Measurements from ENCODE around the gene HCN1. TPM values are rescaled to one million over a fixed set of nuclear protein-coding genes. Genes with fewer than 3 reads are reported as not detected.

Gene HCN1
- total RNA-seq, 6 donors from 2014 or later: 0.06 to 0.07 TPM; not detected in 4

GRCh38 chr5:45417285-45417998 is 278.7 kb downstream of the HCN1 start:
- H3K36me3 ChIP-seq: no peaks in the 10 kb centered on the region
- ATAC-seq (ENCODE audit: low FRiP score in 2 of 2) (no peak), DNase-seq (no peak)
- TF ChIP-seq EP300 (IDR thresholded peaks at IDR 0.05) (no peak), POLR2A (IDR thresholded peaks at IDR 0.05) (no peak), POLR2AphosphoS5 (IDR thresholded peaks at IDR 0.05) (no peak), CTCF (IDR thresholded peaks at IDR 0.05) (no peak)
- no peak overlapping the region for H3K4me3 ChIP-seq
- H3K9me3 ChIP-seq: no peaks in the 10 kb centered on the region
- no peaks in the 10 kb centered on the region for H3K27me3 ChIP-seq
- H3K4me1 ChIP-seq: no peaks in the 10 kb centered on the region
- WGBS, 2 donors: 83 to 89% methylated on average over 2 of the region's 2 CpGs
- H3K27ac ChIP-seq: no peak overlapping the region

- no peaks in the 10 kb centered on the region for H3K36me3 ChIP-seq
- ATAC-seq (ENCODE audit: low FRiP score in 2 of 2) (no peak), DNase-seq (no peak)
- no peak for TF ChIP-seq EP300 (IDR thresholded peaks at IDR 0.05)
- TF ChIP-seq POLR2AphosphoS5 (IDR thresholded peaks at IDR 0.05): no peak
- TF ChIP-seq CTCF (IDR thresholded peaks at IDR 0.05): no peak
- TF ChIP-seq POLR2A (IDR thresholded peaks at IDR 0.05): no peak
- H3K27ac ChIP-seq: no peak overlapping the region
- H3K4me3 ChIP-seq: no peak overlapping the region
- no peaks in the 10 kb centered on the region for H3K27me3 ChIP-seq
- H3K9me3 ChIP-seq: no peaks in the 10 kb centered on the region
- 76 to 79% methylated on average over 2 of the region's 2 CpGs for WGBS, 2 donors
- no peaks in the 10 kb centered on the region for H3K4me1 ChIP-seq
Measured at GRCh38 chr5:45414620-45415573, 281.3 kb downstream of the HCN1 start.

- DNase-seq (no peak), ATAC-seq (ENCODE audit: low FRiP score in 2 of 2) (no peak)
- Histone ChIP-seq H3K27me3 (no peaks in the 10 kb centered on the region), H3K4me1 (no peaks in the 10 kb centered on the region), H3K27ac (no peak overlapping the region), H3K36me3 (no peaks in the 10 kb centered on the region), H3K4me3 (no peak overlapping the region), H3K9me3 (no peaks in the 10 kb centered on the region)
- WGBS, 2 donors: 61 to 66% methylated on average over 3 of the region's 3 CpGs
- TF ChIP-seq CTCF (IDR thresholded peaks at IDR 0.05): no peak
- no peak for TF ChIP-seq EP300 (IDR thresholded peaks at IDR 0.05)
- no peak for TF ChIP-seq POLR2AphosphoS5 (IDR thresholded peaks at IDR 0.05)
- no peak for TF ChIP-seq POLR2A (IDR thresholded peaks at IDR 0.05)
Measured at GRCh38 chr5:45411971-45412612, 284.1 kb downstream of the HCN1 start.

DNA sequence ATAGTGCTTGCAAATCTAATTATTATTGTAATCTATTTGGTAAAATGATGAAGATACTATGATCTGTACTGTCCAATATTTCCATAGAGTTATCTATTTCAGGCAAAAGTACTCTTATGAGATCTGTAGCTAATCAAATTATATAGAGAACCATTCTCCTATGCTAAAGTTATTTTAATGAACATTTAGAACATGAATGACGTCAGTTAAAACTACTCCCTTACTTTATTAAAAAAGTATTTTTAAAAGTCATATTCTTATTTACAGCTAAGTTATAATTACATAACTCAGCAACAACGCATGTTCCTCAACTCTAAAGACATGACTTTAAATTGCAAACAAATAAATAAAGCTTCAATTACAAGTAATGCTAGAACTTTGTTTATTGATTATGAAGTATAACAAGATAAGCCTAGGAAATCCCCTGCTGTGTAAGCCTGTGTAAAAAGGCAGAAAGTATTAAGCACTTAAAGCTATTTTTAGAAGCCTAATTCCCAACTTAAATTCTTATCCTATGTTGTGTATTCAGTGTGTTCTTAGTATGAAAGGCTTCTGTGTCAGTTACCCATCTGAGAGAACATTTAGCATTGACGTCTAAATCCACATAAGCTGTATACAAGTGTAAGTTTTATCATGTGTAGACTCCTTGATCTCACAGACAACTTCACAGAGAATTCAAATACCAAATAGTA is 285.7 kb downstream of the HCN1 start:
- Histone ChIP-seq H3K27me3 (no peaks in the 10 kb centered on the region), H3K27ac (no peak overlapping the region), H3K9me3 (no peaks in the 10 kb centered on the region), H3K36me3 (no peaks in the 10 kb centered on the region), H3K4me3 (no peak overlapping the region), H3K4me1 (no peaks in the 10 kb centered on the region)
- ATAC-seq (ENCODE audit: low FRiP score in 2 of 2) (no peak), DNase-seq (no peak)
- TF ChIP-seq POLR2AphosphoS5 (IDR thresholded peaks at IDR 0.05) (no peak), CTCF (IDR thresholded peaks at IDR 0.05) (no peak), POLR2A (IDR thresholded peaks at IDR 0.05) (no peak), EP300 (IDR thresholded peaks at IDR 0.05) (no peak)
- 67 to 73% methylated on average over 3 of the region's 3 CpGs for WGBS, 2 donors
